Effector memory CD4-positive, alpha-beta T cell (primary cell): ENCODE data around the gene MTR.

Experiments used
- DNase-seq, 3 donors: peaks; one replicate each; pipeline ENCODE4 v3.0.0-alpha.2; 2020
- H3K27ac ChIP-seq: 2 replicates; pipeline ENCODE4 v1.7.0; 2013; ENCODE audit warnings: mild to moderate bottlenecking, low read length, moderate library complexity; ENCODE audit not compliant: insufficient read depth, poor library complexity, severe bottlenecking
- H3K27me3 ChIP-seq: replicated peaks from 2 replicates; pipeline ENCODE4 v1.7.0; 2013; ENCODE audit warnings: mild to moderate bottlenecking, low read length; ENCODE audit not compliant: insufficient read depth, control insufficient read depth, poor library complexity, severe bottlenecking
- H3K36me3 ChIP-seq: 2 replicates; pipeline ENCODE4 v1.7.0; 2013; ENCODE audit warnings: mild to moderate bottlenecking, low read length, moderate library complexity; ENCODE audit not compliant: control insufficient read depth, insufficient read depth
- H3K4me1 ChIP-seq: 2 replicates; pipeline ENCODE4 v1.7.0; 2013; ENCODE audit warnings: low read length, mild to moderate bottlenecking; ENCODE audit not compliant: control insufficient read depth, insufficient read depth, poor library complexity, severe bottlenecking
- H3K4me3 ChIP-seq: 2 replicates; pipeline ENCODE4 v1.7.0; 2013; ENCODE audit warnings: low read length, low read depth, mild to moderate bottlenecking; ENCODE audit not compliant: insufficient read depth, poor library complexity, severe bottlenecking
- H3K9me3 ChIP-seq: 2 replicates; pipeline ENCODE4 v1.7.0; 2013; ENCODE audit warnings: mild to moderate bottlenecking, low read length, moderate library complexity; ENCODE audit not compliant: control insufficient read depth

Gene MTR

DNA sequence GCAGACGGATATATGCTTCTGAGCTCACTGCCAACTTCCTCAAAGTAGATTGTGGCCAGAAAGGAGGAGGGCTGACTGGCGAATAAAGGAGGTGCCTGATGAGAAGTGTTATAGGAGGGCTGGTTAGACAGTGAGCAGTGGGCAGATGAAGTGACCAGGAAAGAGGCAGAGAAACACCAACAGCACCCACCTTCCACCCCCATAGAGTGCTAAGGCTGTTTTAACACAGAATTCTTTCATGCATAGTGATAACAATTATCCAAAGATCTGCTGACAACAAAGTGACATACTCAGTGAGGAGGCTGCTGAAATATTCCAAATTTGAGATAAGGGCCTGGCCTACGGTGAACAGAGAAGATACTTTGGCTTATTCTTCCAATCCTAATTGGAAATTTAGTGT is 21.2 kb upstream of the MTR start:
- no peaks in the 10 kb centered on the region for H3K9me3 ChIP-seq
- H3K36me3 ChIP-seq: no peaks in the 10 kb centered on the region
- no peak overlapping the region for H3K4me3 ChIP-seq
- no peaks in the 10 kb centered on the region for H3K4me1 ChIP-seq
- no peak overlapping the region for H3K27ac ChIP-seq
- DNase-seq: no peak
- no peaks in the 10 kb centered on the region for H3K27me3 ChIP-seq

DNA sequence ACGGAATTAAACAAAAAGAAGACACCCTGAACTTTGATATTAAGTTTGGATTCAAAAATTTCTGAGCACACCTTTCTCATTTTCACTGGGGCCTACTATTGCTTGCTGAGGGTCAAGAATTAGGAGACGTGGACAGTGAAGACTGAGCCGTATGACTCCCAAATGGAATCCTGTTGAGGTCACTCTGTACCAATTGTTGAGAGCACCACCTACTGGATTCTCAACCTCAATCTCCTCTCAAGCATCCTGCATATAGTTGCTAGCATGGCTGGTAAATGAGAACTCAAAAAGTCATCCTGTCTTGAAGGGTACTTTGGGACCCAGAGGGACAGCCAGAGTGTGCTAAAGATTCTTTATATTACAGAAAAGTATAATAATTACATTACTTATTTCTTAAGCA is 20.2 kb upstream of the MTR start:
- no peak for DNase-seq

DNA sequence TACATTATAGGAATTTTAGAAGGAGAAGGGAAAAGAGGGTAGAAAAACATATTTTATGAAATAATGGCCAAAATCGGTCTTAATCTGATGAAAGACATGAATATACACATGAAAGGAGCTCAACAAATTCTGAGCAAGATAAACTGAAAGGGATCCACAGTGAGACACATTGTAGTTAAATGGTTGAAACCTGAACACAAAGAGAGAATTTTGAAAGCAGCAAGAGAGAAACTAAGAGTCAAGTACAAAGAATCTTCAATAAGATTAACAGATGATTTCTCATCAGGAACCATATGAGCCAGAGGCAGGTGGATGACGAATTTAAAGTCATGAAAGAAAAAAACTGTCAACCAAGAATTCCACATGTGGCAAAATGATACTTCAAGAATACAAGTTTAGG is 15.8 kb upstream of the MTR start:
- H3K4me1 ChIP-seq: no peaks in the 10 kb centered on the region
- no peak overlapping the region for H3K27ac ChIP-seq
- H3K36me3 ChIP-seq: no peaks in the 10 kb centered on the region
- no peaks in the 10 kb centered on the region for H3K27me3 ChIP-seq
- no peak overlapping the region for H3K4me3 ChIP-seq
- no peak for DNase-seq
- H3K9me3 ChIP-seq: no peaks in the 10 kb centered on the region

More for the DNA sequence above, 20.2 kb upstream of the MTR start:
- Histone ChIP-seq H3K27ac (no peak overlapping the region), H3K9me3 (no peaks in the 10 kb centered on the region), H3K27me3 (no peaks in the 10 kb centered on the region), H3K4me1 (no peaks in the 10 kb centered on the region), H3K36me3 (no peaks in the 10 kb centered on the region), H3K4me3 (no peak overlapping the region)

DNA sequence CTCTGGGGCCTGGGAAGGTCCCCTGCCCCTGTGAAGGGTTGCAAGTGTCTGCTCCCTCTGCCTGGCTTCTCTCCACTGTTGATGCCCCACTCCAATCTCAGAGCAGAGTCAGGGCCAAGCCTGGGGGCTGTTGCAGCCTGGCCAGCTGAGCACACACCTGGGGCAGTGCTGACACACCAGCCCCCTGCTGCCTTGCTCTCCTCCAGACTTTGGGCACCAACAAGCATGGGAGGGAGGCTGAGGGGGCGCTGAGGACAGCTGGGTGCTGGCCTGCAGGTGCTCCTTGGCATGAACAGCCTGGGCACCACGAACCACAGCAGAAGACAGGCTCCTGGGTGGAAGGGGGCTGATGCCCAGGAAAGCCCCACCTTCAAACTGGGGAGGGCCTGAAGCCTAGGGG is 9.6 kb upstream of the MTR start:
- Histone ChIP-seq H3K4me1 (no peaks in the 10 kb centered on the region), H3K27me3 (no peaks in the 10 kb centered on the region), H3K27ac (no peak overlapping the region), H3K9me3 (no peaks in the 10 kb centered on the region), H3K36me3 (no peaks in the 10 kb centered on the region), H3K4me3 (no peak overlapping the region)
- no peak for DNase-seq

DNA sequence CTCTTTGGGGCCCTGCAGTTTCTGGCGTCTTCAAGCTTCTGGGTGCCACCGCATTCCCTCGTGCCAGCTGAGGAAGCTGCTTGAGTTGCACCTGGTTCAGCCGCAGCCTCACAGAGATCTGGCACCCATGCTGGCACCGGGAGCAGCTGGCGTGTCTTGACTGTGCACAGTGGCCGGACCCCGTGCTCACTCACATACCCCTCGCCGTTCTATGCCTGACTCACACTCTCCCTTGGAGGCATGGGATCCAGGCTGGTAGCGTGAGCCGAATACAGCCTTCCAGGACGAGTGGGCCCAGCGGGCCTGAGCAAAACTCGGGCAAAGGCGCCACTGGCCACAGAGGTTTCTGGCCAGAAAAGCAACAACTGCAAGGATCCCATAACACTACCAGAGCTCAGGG is 8.6 kb upstream of the MTR start:
- Histone ChIP-seq H3K27me3 (no peaks in the 10 kb centered on the region), H3K4me3 (no peak overlapping the region), H3K27ac (no peak overlapping the region), H3K36me3 (no peaks in the 10 kb centered on the region), H3K9me3 (no peaks in the 10 kb centered on the region), H3K4me1 (no peaks in the 10 kb centered on the region)
- no peak for DNase-seq

DNA sequence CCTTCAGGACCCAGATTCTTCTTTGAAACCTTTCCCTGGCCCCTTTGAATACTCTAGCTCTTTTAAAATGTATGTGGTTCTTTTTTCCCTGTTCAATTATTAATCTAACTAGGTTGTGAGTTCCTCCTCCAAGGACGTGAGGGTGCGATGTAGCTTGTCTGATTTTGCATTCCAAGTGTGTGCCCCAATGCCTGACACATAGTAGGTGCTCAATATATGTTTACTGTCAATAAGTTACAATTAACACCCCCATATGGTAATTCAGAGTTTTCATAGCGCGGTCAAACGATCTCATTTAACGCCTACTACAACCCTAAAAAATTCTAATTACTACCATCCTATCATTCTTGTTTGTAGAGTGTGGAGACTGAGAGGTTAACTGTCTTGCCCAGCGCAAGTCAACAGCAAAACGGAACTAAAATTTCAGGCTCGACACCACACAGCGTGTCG is 482 bp upstream of the MTR start:
- peak overlapping the region; percentile 94 for H3K27ac ChIP-seq
- peak overlapping the region; percentile 72 for H3K4me3 ChIP-seq

DNA sequence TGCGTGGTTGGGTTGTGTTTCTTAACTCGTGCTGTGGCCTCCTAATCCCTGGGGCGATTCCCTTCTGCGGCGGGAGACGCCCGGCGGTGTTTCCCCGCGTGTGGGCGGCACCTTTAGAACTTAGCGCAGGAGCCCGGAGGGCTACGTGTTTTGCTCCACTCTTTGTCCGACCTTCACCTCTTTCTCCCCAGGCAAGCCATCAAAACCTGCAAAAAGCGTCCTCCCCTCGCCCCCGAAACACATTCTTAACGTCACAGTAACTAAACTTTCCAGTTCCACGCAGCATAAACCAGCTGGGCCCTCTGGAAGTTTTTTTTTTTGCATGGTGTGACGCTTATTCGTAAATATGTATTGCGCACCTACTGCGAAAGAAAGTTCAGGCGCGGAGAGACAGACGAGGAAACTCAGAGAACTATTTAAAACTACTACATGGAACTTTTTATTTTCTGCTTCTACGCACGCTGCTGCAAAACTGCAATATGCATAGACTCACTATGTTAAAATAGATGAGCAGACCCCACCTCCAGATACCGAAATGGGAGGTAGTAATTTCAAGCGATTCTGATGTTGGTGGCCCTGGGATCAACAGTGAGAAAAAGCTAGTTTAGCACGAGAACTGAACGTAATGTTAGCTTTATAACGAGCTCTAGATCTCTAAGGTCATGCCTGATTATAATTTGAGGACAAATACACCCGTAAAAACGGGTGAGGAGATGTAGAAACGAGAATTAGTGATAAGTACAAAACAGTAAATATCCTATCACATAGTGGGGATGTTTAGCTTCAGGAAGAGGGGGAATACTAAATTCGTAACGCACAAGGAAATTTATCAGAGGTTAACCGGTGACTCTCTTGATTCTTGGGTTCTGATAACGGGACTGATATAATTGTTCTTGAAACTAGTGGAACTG is 920 bp downstream of the MTR start:
- Histone ChIP-seq H3K4me3 (peak overlapping the region; percentile 72), H3K4me1 (peaks cover 6% of the 10 kb centered on the region), H3K27me3 (no peaks in the 10 kb centered on the region), H3K9me3 (no peaks in the 10 kb centered on the region), H3K27ac (peak overlapping the region; percentile 94), H3K36me3 (peaks cover 4% of the 10 kb centered on the region)
- peak in 2 of 3 donors; percentile 64 to 70 for DNase-seq

More for the DNA sequence above, 482 bp upstream of the MTR start:
- no peaks in the 10 kb centered on the region for H3K27me3 ChIP-seq
- H3K4me1 ChIP-seq: peaks cover 6% of the 10 kb centered on the region
- peaks cover 4% of the 10 kb centered on the region for H3K36me3 ChIP-seq
- H3K9me3 ChIP-seq: no peaks in the 10 kb centered on the region
- no peak for DNase-seq

DNA sequence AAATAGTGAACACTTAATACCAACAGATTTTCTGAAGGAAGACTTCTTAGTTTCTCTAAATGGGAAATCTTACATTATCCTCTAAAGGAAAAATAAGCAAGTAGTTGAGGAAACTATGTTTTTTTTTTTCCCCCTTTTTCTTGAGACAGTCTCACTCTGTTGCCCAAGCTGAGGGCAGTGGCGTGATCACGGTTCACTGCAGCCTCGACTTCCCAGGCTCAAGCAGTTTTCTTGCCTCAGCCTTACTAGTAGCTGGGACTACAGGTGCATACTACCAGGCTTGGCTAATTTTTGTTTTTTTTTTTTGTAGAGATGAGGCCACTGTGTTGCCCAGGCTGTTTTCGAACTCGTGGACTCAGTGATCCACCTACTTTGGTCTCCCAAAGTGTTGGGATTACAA is 3.9 kb downstream of the MTR start:
- Histone ChIP-seq H3K4me1 (peaks cover 6% of the 10 kb centered on the region), H3K36me3 (peaks cover 13% of the 10 kb centered on the region), H3K27me3 (no peaks in the 10 kb centered on the region), H3K9me3 (no peaks in the 10 kb centered on the region), H3K4me3 (no peak overlapping the region), H3K27ac (no peak overlapping the region)
- no peak for DNase-seq

DNA sequence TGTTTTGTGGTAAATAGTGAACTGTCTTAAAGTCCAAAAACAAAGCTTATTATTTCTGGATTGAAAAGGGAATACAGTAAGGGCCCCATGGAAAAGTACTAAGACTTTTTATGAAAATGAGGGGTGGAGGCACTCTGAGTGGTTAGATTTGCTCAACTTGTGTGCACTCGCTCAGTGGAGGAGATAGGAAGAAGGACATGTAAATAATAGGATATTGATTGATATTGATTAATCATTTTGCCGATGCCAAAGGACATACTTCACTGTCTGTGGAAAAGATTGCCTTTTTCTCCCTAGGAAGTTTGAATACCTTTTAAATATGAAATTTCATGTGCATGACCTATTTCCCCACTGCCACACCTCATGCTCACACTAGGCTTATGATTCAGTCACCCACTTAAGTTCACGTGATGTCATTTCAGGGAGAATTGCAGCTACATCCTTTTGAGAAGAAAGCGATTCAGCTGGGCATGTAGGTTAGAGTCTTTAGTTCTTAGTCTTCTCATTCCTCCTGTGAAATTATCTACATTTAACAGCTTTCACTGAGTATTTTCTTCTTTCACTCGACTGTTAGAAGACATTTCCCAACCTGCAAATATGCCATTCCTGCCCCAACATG is 5.0 kb downstream of the MTR start:
- H3K4me3 ChIP-seq: no peak overlapping the region
- no peak overlapping the region for H3K27ac ChIP-seq
- peaks cover 3% of the 10 kb centered on the region for H3K4me1 ChIP-seq
- no peaks in the 10 kb centered on the region for H3K27me3 ChIP-seq
- H3K36me3 ChIP-seq: peaks cover 15% of the 10 kb centered on the region
- H3K9me3 ChIP-seq: no peaks in the 10 kb centered on the region
- no peak for DNase-seq

DNA sequence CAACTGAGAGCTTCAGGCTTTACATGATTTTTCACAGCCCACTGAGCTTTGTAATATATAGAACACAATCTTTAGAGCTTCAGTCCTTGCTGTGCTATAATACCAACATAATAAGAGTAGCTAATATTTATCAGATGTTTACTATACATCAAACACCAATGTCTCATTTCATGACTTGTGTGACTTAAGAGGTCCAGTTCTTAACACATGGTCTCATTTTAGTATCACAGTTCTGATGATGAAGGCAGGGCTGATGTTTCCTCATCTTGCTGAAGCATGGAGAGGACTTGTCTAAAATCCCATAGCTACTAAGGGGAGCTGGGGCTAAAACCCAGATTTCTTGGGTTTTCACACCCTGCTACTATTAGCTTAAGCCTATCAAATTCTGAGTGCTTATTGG is 5.5 kb downstream of the MTR start:
- Histone ChIP-seq H3K27me3 (no peaks in the 10 kb centered on the region), H3K27ac (no peak overlapping the region), H3K4me1 (peaks cover 3% of the 10 kb centered on the region), H3K4me3 (no peak overlapping the region), H3K36me3 (peaks cover 15% of the 10 kb centered on the region), H3K9me3 (no peaks in the 10 kb centered on the region)
- no peak for DNase-seq
